MM.1S (cell line): ENCODE measurements around the gene DDI2.

ENCODE experiments used
- CTCF ChIP-seq: fragments of 300-600 bp; sonication (generic); IDR thresholded peaks from 2 replicates; pipeline ENCODE4 v1.5.1; 2016; ENCODE audit warnings: antibody characterized with exemption, low read length, mixed read lengths
- EZH2 ChIP-seq: fragments of 300-600 bp; sonication (generic); optimal IDR thresholded peaks from 2 replicates; pipeline ENCODE3; 2017; ENCODE audit warnings: low read depth, mild to moderate bottlenecking, antibody characterized with exemption, low read length, mixed read lengths
- EZH2phosphoT487 ChIP-seq: fragments of 300-600 bp; sonication (generic); IDR thresholded peaks from 2 replicates; pipeline ENCODE4 v1.6.1; 2018; ENCODE audit warnings: antibody characterized with exemption, low read length

DNA sequence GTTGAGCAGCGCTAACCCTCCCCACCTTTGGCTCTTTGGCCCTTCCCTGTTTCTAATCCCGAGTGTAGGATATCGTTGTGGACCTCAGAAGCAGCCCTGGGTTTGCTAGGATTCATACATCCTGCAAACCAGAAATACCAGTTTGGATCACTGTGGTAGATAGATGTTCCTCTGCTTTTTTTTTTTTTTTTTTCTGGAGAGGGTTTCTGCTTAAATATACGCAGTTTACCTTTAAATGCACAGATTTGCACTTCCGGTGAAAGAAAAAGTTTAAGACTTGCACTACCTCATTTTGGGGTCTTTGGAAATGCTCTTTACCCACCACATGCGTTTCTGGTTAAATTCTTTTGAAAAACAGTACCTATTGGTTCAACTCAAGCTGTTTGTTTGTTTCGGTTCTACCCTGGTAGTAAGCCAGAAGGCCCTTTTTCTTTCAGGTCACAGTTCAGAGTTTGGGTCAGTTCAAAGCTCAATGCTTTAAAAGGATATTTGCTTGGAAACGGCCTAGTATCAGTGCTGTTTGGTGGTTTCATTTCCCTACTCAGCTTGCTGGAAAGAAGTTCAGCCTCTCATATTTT lies 908 bp downstream of the DDI2 start:
- TF ChIP-seq CTCF (no peak), EZH2 (no peak), EZH2phosphoT487 (no peak)
